ENCODE results near the gene P3H3.

- TF ChIP-seq CTCF (IDR thresholded peaks at IDR 0.05), result no peak
- no peak for TF ChIP-seq POLR2A (IDR thresholded peaks at IDR 0.05)
These were observed 45.2 kb upstream of the P3H3 start for GRCh38 chr12:6782850-6783566.
